ENCODE data around the gene STAT4. TPM values are rescaled to one million over a fixed set of nuclear protein-coding genes. Genes with fewer than 3 reads are reported as not detected.
"Not testable (repeated sequence)": the region's sequence is repeated elsewhere in the genome, so short reads cannot be mapped to it uniquely, and the experiment has no call there.

The STAT4 gene
- total RNA-seq, 2 experiments from 2014 or later: 154 to 157 TPM

- Mint-ChIP-seq H3K27me3 (ENCODE audit: low read depth) (no peaks in the 10 kb centered on the region), H3K36me3 (ENCODE audit: low read depth) (peaks cover 92% of the 10 kb centered on the region), H3K27ac (peak overlapping the region; percentile 65), H3K4me3 (no peak overlapping the region), H3K9me3 (ENCODE audit: insufficient read depth) (no peaks in the 10 kb centered on the region), H3K4me1 (ENCODE audit: low read depth) (peaks cover 72% of the 10 kb centered on the region)
- ChIA-PET POLR2A (interaction anchor here (0.7 to 1.7 kb wide), 3 partner anchors 9 to 15 kb away, joined by 3 to 12 read pairs (median 4); no protein-coding TSS in a partner anchor), CTCF (interaction anchor here (1.0 to 2.0 kb wide), 7 partner anchors 8 to 159 kb away, joined by 3 to 7 read pairs (median 4); no protein-coding TSS in a partner anchor)
- peak; percentile 57 for DNase-seq
- ATAC-seq: peak; percentile 72
Measured at GRCh38 chr2:190996338-190996946, 154.4 kb downstream of the STAT4 start.

- not testable (repeated sequence) for H3K27me3 Mint-ChIP-seq (ENCODE audit: low read depth); H3K27ac Mint-ChIP-seq; DNase-seq; H3K4me3 Mint-ChIP-seq; ATAC-seq; H3K9me3 Mint-ChIP-seq (ENCODE audit: insufficient read depth)
- peaks cover 70% of the 10 kb centered on the region for H3K4me1 Mint-ChIP-seq (ENCODE audit: low read depth)
- peaks cover 92% of the 10 kb centered on the region for H3K36me3 Mint-ChIP-seq (ENCODE audit: low read depth)
- ChIA-PET CTCF (interaction anchor here (1.5 kb wide), 1 partner anchor 28 kb away, joined by 4 read pairs; no protein-coding TSS in a partner anchor), POLR2A (interaction anchor here (1.1 to 1.7 kb wide), 2 partner anchors 10 to 15 kb away, joined by 4 to 5 read pairs; no protein-coding TSS in a partner anchor)
Measured at GRCh38 chr2:190995315-190995714, 155.5 kb downstream of the STAT4 start.

- Mint-ChIP-seq H3K4me3 (no peak overlapping the region), H3K9me3 (ENCODE audit: insufficient read depth) (no peaks in the 10 kb centered on the region), H3K27me3 (ENCODE audit: low read depth) (no peaks in the 10 kb centered on the region), H3K27ac (peak overlapping the region; percentile 80), H3K36me3 (ENCODE audit: low read depth) (peaks cover 91% of the 10 kb centered on the region), H3K4me1 (ENCODE audit: low read depth) (peaks cover 67% of the 10 kb centered on the region)
- ChIA-PET POLR2A (interaction anchor here (0.6 to 2.7 kb wide), 7 partner anchors 8 to 18 kb away, joined by 3 to 8 read pairs (median 5); no protein-coding TSS in a partner anchor), CTCF (interaction anchor here (0.9 kb wide), 1 partner anchor 10 kb away, joined by 3 read pairs; no protein-coding TSS in a partner anchor)
- no peak for DNase-seq
- ATAC-seq: no peak
Measured at GRCh38 chr2:190994148-190994547, 156.6 kb downstream of the STAT4 start.

- DNase-seq: no peak
- Mint-ChIP-seq H3K27me3 (ENCODE audit: low read depth) (no peaks in the 10 kb centered on the region), H3K4me1 (ENCODE audit: low read depth) (peaks cover 65% of the 10 kb centered on the region), H3K27ac (no peak overlapping the region), H3K36me3 (ENCODE audit: low read depth) (peaks cover 93% of the 10 kb centered on the region), H3K9me3 (ENCODE audit: insufficient read depth) (no peaks in the 10 kb centered on the region), H3K4me3 (no peak overlapping the region)
- ChIA-PET POLR2A (interaction anchor here (0.7 to 2.7 kb wide), 5 partner anchors 9 to 91 kb away, joined by 3 to 8 read pairs (median 6); no protein-coding TSS in a partner anchor), CTCF (interaction anchor here (0.9 kb wide), 1 partner anchor 9 kb away, joined by 3 read pairs; no protein-coding TSS in a partner anchor)
- no peak for ATAC-seq
Measured at GRCh38 chr2:190993292-190993643, 157.5 kb downstream of the STAT4 start.

- DNase-seq (no peak), ATAC-seq (no peak)
- no peak overlapping the region for H3K4me3 Mint-ChIP-seq
- POLR2A ChIA-PET: interaction anchor here (0.9 to 2.4 kb wide), 5 partner anchors 10 to 17 kb away, joined by 3 to 8 read pairs (median 5); no protein-coding TSS in a partner anchor
- peaks cover 66% of the 10 kb centered on the region for H3K4me1 Mint-ChIP-seq (ENCODE audit: low read depth)
- CTCF ChIA-PET: no interaction called here
- H3K27me3 Mint-ChIP-seq (ENCODE audit: low read depth): no peaks in the 10 kb centered on the region
- H3K36me3 Mint-ChIP-seq (ENCODE audit: low read depth): peaks cover 91% of the 10 kb centered on the region
- no peak overlapping the region for H3K27ac Mint-ChIP-seq
- no peaks in the 10 kb centered on the region for H3K9me3 Mint-ChIP-seq (ENCODE audit: insufficient read depth)
Measured at GRCh38 chr2:190990132-190990531, 160.7 kb downstream of the STAT4 start.

- ATAC-seq (no peak), DNase-seq (no peak)
- Mint-ChIP-seq H3K4me3 (no peak overlapping the region), H3K36me3 (ENCODE audit: low read depth) (peaks cover 93% of the 10 kb centered on the region), H3K4me1 (ENCODE audit: low read depth) (peaks cover 67% of the 10 kb centered on the region), H3K27me3 (ENCODE audit: low read depth) (no peaks in the 10 kb centered on the region), H3K9me3 (ENCODE audit: insufficient read depth) (no peaks in the 10 kb centered on the region), H3K27ac (no peak overlapping the region)
- CTCF ChIA-PET: interaction anchor here (1.7 kb wide), 1 partner anchor 7 kb away, joined by 4 read pairs; no protein-coding TSS in a partner anchor
- POLR2A ChIA-PET: interaction anchor here (1.2 to 2.1 kb wide), 5 partner anchors 9 to 41 kb away, joined by 3 to 6 read pairs (median 5); no protein-coding TSS in a partner anchor
Measured at GRCh38 chr2:190988910-190989309, 161.9 kb downstream of the STAT4 start.

- no peaks in the 10 kb centered on the region for H3K27me3 Mint-ChIP-seq (ENCODE audit: low read depth)
- H3K9me3 Mint-ChIP-seq (ENCODE audit: insufficient read depth): no peaks in the 10 kb centered on the region
- peaks cover 92% of the 10 kb centered on the region for H3K36me3 Mint-ChIP-seq (ENCODE audit: low read depth)
- ChIA-PET CTCF (interaction anchor here (0.8 to 1.7 kb wide), 2 partner anchors 8 to 14 kb away, joined by 3 to 4 read pairs; no protein-coding TSS in a partner anchor), POLR2A (interaction anchor here (0.8 to 2.7 kb wide), 13 partner anchors 9 to 42 kb away, joined by 3 to 11 read pairs (median 5); partner anchors contain the start of gene STAT1)
- no peak for DNase-seq
- H3K4me3 Mint-ChIP-seq: no peak overlapping the region
- peaks cover 65% of the 10 kb centered on the region for H3K4me1 Mint-ChIP-seq (ENCODE audit: low read depth)
- ATAC-seq: no peak
- peak overlapping the region; percentile 74 for H3K27ac Mint-ChIP-seq
Measured at GRCh38 chr2:190987938-190988337, 162.9 kb downstream of the STAT4 start.

GRCh38 chr2:190987116-190987515 is 163.7 kb downstream of the STAT4 start:
- no peak for DNase-seq
- Mint-ChIP-seq H3K9me3 (ENCODE audit: insufficient read depth) (no peaks in the 10 kb centered on the region), H3K4me3 (no peak overlapping the region), H3K27ac (peak overlapping the region; percentile 74), H3K4me1 (ENCODE audit: low read depth) (peaks cover 68% of the 10 kb centered on the region), H3K27me3 (ENCODE audit: low read depth) (no peaks in the 10 kb centered on the region), H3K36me3 (ENCODE audit: low read depth) (peaks cover 94% of the 10 kb centered on the region)
- ATAC-seq: no peak
- POLR2A ChIA-PET: interaction anchor here (0.9 to 2.7 kb wide), 9 partner anchors 9 to 36 kb away, joined by 3 to 11 read pairs (median 6); no protein-coding TSS in a partner anchor
- CTCF ChIA-PET: interaction anchor here (1.7 kb wide), 1 partner anchor 9 kb away, joined by 4 read pairs; no protein-coding TSS in a partner anchor

GRCh38 chr2:190986221-190986953 is 164.4 kb downstream of the STAT4 start:
- no peaks in the 10 kb centered on the region for H3K27me3 Mint-ChIP-seq (ENCODE audit: low read depth)
- DNase-seq (no peak), ATAC-seq (no peak)
- H3K36me3 Mint-ChIP-seq (ENCODE audit: low read depth): peaks cover 96% of the 10 kb centered on the region
- peaks cover 69% of the 10 kb centered on the region for H3K4me1 Mint-ChIP-seq (ENCODE audit: low read depth)
- no peaks in the 10 kb centered on the region for H3K9me3 Mint-ChIP-seq (ENCODE audit: insufficient read depth)
- ChIA-PET POLR2A (interaction anchor here (0.9 to 2.7 kb wide), 5 partner anchors 10 to 26 kb away, joined by 3 to 11 read pairs (median 7); no protein-coding TSS in a partner anchor), CTCF (no interaction called here)
- H3K27ac Mint-ChIP-seq: peak overlapping the region; percentile 53
- H3K4me3 Mint-ChIP-seq: no peak overlapping the region

GRCh38 chr2:190984595-190984994 is 166.2 kb downstream of the STAT4 start:
- Mint-ChIP-seq H3K27me3 (ENCODE audit: low read depth) (no peaks in the 10 kb centered on the region), H3K36me3 (ENCODE audit: low read depth) (peaks cover 96% of the 10 kb centered on the region), H3K9me3 (ENCODE audit: insufficient read depth) (no peaks in the 10 kb centered on the region), H3K27ac (peak overlapping the region; percentile 79), H3K4me3 (no peak overlapping the region), H3K4me1 (ENCODE audit: low read depth) (peaks cover 73% of the 10 kb centered on the region)
- ATAC-seq: peak; percentile 35
- DNase-seq: no peak
- ChIA-PET CTCF (interaction anchor here (1.0 to 1.8 kb wide), 4 partner anchors 9 to 45 kb away, joined by 3 to 8 read pairs (median 5); no protein-coding TSS in a partner anchor), POLR2A (interaction anchor here (1.3 to 2.0 kb wide), 4 partner anchors 9 to 27 kb away, joined by 4 to 8 read pairs (median 6); no protein-coding TSS in a partner anchor)

Measured in activated CD8-positive, alpha-beta T cell treated with anti-CD3 and anti-CD28 coated beads, Interleukin-2, amount 10 ng/mL, durations not matched to agents 7 days and 5 days (primary cell).